Measurements from ENCODE around the gene MIP.
"Not testable (repeated sequence)": the region's sequence is repeated elsewhere in the genome, so short reads cannot be mapped to it uniquely, and the experiment has no call there.

- TF ChIP-seq CTCF (conservative IDR thresholded peaks at IDR 0.05; ENCODE audit: low read length); EZH2phosphoT487 (IDR thresholded peaks at IDR 0.05; ENCODE audit: borderline replicate concordance): not testable (repeated sequence)
These were observed 40.0 kb upstream of the MIP start for GRCh38 chr12:56494481-56494880.
